NCI-H1694 treated with DMSO at 0.1 percent for 48 hours (cell line): Measurements from ENCODE around the gene DTNBP1.

ENCODE experiments used
- DNase-seq: peaks from one replicate; lab custom pipeline; 2025; lab: John Stamatoyannopoulos, UW

The DTNBP1 gene

DNA sequence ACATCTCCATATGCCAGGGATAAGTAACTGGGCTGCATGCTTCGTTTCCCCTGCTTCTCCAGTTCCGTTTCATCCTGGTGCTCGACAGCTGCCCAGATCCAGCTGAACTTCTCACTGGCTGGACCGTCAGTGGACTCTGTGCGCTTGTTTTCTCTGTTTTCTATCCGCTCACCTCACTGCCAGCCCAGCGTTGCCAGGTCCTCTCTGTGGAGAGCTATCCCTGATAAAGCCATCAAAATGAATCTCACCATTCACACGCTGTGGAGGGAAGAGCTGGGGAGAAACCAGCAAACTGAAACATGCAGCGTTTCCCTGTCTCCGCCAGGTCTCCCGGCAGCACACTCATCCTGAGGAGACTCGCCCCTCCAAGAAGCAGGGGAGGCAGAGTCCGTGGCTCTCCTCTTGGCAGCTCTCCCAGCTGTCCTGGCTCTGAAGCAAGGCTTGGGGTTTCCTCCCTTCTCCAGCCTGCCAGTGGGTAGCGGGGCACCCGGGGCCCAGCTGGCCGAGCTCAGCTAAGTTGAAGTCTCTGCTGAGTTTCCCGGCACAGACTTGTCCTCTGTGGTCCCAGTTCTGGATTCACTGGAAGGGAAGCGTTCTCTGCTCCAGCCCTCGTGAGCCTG is 160.9 kb downstream of the DTNBP1 start:
- DNase-seq = no peak

DNA sequence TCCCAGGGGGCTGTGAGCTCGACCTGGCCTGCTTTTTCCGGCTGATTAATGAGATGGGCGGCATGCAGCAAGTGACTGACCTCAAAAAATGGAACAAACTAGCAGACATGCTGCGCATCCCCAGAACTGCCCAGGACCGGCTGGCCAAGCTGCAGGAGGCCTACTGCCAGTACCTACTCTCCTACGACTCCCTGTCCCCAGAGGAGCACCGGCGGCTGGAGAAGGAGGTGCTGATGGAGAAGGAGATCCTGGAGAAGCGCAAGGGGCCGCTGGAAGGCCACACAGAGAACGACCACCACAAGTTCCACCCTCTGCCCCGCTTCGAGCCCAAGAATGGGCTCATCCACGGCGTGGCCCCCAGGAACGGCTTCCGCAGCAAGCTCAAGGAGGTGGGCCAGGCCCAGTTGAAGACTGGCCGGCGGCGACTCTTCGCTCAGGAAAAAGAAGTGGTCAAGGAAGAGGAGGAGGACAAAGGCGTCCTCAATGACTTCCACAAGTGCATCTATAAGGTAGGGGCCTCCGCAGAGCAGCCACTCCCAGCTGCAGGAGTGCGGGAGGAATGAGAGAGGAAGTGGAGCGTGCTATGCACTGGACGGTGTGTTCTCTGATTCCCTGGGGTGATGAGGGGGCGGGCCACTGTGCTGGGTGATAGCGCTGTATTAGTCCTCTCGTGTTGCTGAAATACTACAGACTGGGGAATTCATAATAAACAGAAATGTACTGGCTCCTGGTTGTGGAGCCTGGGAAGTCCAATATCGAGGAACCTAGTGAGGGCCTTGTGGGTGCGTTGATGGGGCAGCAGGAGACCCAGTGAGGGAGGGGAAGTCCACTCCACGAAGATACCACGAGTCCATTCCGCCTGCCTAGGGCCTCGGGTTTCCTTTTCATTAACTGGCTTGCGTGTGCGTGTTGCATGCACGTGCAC is 161.7 kb downstream of the DTNBP1 start:
- DNase-seq = no peak

DNA sequence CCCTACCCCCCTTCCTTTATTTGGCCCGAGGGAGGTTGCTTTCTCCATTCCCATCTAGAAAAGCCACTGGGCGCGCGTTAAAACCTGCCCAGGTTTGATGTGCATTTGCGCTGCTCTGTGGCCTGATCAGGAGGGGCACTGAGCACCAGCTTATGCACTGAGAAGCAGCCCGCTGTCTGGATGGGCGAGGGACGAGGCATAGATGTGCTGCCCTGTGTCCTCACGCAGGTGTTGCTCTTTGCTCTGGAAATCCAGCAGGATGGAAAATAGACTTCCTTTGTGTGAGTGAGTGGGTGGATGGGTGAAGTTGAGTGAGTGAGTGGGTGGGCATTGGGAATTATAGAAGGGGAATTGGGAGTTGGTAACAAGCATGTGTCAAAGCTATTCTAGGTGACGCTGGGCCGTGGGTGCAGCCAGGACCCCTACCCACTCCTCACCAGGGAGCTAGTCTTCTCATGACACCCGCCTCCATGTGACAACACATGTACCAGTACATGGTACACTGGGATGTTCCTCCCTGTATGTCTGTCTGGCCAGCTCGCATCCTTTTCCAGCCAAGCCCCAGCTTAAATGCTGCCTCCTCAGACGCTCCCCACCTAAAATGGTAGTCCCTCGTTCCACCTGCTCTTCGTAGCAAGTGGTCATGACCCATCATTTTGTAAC is 162.6 kb downstream of the DTNBP1 start:
- DNase-seq = no peak

DNA sequence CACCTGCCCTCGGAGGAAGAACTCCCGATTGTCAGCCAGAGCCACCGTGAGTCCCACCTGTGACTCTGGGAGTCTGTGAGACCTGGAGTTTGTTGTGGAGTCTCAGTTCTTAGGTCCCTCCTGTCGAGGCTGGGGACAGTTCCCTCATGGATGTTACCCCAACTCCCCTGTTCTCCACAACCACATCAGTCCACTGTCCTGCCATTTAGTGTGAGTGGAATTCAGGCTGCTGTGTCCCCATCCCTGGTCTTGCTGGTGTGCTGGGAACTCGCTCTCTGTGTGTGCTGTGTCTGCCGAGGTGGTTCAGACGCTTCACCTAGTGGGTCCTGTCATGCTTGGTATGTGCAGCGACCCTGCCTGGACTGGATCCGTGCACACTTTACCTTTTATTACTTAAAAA is 163.2 kb downstream of the DTNBP1 start:
- DNase-seq = no peak

DNA sequence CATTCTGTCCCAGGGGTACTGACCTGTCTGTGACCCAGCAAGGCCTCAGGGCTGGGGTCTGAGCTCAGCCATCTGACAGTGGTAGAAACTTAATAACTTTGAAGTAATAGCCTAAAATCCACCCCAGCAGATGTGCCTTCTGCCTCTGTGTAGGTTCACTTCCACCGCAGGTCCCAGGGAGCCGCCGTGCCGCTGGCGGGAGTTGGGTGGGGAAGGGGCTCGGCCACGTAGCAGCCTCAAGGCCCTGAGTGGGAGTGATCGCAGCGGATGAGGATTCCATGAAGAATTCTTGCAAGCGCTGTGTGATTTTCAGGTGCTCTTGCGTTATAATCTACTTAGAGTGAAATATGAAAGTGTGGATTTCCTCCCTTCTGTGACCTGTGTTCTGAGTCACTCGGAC is 163.7 kb downstream of the DTNBP1 start:
- no peak for DNase-seq

DNA sequence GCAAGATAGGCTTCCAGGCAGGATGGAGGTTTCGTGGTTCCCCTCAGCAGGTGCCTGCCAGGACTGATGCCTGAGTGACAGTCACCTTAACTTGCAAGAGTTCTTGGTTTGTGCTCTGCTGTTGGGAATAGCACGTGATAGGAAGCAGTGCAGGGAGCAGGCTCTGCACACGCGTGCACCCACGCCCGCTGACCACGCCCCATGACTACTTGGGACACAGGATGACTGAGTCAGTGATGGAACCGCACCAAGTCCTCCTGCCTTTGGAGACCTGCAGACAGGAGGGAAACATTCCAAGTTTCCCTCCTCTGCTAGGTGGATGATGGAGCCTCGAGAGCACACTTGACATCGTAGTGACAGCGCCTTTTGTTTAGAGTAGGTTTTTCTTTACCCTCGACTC is 164.2 kb downstream of the DTNBP1 start:
- no peak for DNase-seq

DNA sequence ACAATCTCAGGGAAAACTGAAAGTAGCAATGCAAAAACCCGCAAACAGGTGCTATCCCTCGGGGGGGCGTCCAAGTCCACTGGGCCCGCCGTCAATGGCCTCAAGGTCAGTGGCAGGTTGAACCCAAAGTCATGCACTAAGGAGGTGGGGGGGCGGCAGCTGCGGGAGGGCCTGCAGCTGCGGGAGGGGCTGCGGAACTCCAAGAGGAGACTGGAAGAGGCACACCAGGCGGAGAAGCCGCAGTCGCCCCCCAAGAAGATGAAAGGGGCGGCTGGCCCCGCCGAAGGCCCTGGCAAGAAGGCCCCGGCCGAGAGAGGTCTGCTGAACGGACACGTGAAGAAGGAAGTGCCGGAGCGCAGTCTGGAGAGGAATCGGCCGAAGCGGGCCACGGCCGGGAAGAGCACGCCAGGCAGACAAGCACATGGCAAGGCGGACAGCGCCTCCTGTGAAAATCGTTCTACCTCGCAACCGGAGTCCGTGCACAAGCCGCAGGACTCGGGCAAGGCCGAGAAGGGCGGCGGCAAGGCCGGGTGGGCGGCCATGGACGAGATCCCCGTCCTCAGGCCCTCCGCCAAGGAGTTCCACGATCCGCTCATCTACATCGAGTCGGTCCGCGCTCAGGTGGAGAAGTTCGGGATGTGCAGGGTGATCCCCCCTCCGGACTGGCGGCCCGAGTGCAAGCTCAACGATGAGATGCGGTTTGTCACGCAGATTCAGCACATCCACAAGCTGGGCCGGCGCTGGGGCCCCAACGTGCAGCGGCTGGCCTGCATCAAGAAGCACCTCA is 166.3 kb downstream of the DTNBP1 start:
- DNase-seq = no peak

DNA sequence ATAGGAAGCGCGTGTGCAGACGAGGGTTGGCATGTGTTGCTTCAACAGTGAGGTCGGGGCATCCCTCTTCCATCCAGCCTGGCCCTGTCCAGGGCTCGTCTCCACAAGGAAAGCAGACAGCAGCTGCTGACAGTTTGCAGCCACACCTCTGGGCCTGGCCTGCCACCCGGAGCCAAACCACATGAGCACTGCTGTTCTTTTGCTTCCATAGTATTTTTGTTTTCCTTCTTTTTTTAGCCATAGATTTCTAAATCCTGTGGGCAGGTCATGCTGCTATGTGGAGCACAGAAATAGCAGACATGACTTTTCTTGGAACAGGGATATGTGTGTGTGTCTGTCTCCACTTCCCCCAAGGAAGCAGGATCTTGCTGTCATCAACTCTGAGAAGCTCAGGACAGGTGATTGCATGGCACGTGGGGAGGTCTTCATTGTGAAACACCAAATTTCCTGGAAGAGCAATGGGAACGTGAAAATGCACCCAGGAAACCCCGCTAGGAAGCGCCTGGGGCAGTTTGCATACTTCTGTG is 167.4 kb downstream of the DTNBP1 start:
- no peak for DNase-seq

DNA sequence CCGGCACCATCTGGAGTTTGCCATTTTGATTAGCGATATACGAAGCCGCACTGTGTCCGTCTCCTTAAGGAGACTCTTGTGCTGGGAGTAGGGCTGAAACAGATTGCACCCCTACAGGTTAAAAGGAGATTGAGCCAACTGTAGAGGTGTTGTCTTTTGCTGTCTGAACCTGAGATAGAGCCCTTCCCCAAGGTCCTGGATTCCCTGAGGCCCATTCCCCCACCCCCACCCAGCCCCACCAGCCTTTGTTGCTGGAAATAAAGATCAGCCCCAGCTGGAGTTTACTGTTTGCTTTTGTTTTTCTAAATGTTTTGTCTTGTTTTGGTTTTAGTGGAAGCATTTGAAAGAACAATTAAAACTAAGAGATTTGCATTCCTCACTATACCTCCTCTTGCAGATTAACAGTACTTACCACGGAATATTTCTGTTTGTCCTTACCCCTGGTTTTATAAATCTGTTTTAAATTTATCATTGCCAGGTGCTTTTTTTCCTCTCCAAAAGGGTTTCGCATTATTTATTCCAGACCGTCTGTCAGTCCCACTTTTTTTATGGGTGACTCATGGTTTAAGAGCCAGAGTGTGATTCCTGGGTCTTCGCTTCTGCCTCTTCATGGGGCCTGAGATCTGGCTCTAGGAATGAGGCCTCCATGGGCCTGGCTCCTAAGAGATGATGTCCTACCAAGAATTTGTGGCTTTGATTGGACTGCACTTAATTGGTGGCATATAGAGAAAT is 169.2 kb downstream of the DTNBP1 start:
- no peak for DNase-seq

DNA sequence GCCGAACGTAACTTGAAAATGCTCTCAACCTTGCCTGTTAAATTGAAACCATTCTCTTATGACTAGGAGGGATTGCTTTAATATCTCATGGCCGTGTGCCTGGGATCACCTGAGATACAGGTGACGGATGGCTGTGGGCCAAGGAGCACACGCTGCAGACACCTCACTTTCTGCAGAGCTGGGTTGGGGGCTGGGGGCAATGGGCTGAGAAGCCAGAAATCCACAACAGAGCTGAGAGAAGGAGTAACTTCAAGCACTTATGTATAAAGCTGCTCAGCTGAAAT is 170.9 kb downstream of the DTNBP1 start:
- DNase-seq = no peak

DNA sequence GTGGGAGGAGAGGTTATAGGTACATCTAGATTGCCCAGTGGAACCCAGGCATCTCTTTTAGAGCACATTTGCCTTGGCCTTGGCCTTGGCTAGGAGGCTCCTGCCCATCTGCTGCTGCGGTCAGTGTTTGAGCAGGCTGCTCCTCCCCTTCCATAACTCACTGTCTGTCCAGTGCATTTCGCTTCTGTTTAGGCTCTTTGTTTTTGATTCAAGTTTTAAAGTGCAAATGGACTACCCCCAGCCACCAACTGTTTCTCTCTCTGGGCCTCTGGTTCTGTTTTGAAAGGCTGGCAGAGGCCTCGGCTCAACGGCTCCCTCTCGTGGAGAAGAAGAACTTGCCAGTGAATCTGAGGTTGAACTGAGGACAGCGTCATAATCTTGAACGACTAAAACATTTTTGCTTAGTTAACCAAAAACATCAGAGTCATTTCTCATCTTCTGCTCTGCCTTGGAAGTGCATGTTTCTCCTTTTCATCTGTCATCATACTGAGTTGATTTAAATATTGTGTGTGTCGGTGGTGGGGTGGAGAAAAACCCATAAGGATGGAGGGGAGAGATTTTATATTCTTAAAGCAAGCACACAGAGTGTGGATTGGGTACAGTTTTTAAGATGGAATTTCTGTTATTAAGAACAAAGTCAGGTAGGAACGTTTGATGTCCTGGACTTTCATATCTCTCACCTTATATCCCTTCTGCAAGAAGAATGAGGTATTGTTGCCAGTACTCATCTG is 171.4 kb downstream of the DTNBP1 start:
- peak; percentile 41 for DNase-seq

DNA sequence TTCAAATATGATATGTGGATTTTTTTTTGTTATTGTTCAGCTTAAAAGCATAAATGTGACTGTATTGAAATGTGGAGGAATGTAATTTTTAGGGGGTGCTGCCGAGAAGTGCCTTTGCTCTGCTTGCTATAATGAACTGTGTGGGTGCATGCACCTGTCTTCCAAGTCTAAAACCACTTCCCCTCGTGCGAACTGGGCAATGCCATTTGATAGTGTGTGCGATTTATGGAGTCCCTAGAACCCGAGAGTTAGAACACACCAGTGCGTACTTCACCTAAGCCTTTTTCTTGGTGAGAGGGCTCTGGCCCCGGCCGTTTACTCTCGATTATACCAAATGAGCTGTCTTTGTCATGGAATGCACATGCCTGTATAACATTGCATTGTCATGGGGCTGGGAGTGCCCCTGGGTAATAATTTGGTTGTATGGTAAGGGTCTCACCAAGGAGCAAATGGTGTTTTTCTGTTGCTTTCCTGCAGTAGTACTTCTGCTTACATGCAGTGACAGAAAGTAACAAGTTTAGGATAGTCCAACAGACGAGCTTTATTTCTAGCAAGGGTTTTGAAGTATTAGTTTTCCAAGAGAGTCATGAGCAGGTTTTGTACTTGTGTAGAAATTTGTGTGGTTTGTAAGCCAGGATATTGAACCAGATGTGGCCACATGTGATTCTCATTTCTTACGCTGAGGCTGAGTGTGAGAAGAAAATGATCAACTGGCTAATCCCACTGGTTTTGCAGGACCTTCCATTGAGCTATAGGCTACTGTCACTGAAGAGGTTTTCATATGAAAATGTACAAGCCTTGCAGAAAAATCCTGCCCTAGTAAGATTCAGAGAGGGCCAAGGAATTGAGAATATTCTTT is 172.4 kb downstream of the DTNBP1 start:
- no peak for DNase-seq

DNA sequence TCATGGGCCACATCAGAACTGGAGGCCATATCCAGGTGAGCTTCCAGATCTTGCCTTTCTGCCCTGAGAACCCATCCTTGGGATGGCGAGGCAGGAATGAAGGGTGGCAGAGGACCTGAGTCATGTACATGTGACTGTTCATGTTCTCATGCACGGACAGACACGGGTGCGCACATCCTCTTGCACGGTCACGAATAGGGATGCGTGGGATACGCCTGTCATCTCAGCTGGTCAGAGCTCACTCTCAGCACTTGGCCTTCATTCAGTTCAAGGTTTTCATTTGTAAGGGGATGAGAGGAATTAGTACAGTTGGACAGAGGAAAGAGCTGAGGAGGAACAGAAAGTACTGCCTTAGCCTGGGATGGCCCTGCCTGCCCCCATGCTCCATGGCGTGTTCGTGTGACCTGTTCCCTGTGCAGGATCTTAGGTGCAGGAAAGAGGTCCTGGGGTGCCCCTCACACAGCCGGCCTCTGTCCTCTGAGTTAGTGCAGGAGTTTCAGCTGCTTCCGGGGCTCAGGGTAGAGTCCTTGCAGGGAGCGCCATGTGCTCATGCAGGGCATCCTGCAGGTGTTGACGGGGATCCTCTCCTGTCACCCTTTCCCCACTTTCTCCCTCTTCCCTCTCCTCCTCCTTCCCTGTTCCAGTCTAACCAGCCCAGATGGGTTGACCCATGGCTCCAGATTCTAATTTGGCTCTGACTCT is 173.4 kb downstream of the DTNBP1 start:
- DNase-seq = no peak

DNA sequence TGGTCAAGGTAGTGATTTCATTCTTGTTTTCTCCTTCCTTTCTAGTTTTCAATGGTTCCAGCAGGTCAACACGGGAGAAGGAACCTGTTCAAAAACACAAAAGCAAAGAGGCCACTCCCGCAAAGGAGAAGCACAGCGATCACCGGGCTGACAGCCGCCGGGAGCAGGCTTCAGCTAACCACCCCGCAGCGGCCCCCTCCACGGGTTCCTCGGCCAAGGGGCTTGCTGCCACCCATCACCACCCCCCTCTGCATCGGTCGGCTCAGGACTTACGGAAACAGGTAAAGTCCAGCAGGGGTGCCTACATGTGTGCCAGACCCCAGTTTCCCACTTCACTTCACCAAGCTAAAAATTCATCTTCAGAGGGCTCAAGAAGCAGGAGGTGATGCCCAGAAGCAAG is 175.6 kb downstream of the DTNBP1 start:
- DNase-seq = no peak

DNA sequence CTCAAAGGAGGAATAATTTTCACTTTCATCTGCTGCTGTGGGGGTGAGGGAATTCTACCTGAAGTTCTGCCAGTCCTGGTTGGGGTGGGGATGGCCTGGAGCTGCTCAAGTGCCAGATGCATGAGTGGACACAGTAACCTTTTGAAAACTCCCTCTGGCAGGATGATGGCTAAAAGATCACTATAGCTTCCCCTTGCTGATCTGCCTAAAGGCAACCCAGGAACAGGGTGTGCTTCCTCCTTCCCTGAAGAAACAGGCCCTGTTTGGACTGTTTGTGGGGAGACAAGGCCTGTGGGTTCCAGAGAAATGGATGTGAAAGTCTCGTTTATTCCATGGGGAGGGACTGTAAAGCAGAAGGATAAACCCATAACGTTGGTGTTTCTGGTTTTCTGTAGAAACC is 176.9 kb downstream of the DTNBP1 start:
- DNase-seq = no peak

DNA sequence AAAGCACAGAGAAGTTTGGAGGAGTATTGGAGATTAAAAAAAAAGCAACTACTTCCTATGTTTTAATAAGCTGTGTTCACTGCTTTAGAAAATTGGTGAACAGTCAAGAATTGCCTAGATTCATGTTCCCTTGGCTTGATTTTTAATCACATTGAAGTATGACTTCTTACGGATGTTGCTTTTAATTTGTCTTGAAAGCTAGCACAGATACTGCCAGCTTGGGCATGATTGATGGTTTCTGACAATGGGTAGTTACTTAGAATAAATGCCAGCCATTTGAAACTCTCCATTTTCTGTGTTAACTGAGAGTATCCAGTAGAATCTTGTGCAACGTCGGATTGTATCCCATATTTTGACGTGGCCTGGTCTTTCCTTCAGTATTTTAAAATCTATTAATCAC is 178.0 kb downstream of the DTNBP1 start:
- no peak for DNase-seq

DNA sequence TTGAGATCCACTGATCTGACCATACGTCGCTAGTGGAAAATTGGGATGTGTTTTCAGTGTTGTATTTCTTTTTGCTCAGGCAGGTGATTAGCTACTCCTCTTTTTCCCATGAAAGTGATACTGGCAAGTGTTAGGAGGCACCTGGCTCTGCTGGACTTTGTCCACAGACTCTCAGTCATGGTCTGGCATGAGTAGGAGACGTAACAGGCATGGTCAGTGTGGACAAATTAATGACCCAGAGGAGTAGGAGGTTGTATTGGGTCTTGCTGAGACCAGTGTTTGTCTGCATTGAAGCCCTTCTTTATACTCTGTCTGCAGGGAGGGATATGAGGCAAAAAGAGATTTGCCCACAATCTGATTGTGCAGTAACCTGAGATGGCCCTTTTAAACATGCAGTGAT is 178.7 kb downstream of the DTNBP1 start:
- no peak for DNase-seq

DNA sequence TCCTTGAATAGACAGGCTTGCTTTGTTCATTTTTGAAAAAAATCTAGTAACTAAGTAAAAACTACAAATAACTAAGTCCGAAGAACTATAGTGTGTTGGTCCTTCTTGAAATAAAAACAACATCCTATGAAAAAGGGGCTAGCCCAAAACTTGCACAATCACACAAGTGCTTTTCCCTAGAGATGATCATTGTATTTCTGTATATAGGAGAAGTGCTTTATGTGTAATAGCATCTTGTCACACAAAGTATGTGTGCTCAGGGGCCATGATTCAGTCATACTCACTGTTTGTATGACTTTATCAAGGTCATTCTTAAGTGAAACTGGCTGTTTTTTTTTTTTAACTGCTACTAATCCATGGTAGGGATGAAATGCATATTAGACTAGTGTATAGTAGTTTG is 179.8 kb downstream of the DTNBP1 start:
- no peak for DNase-seq
